ENCODE data around the gene FMO5.

DNA sequence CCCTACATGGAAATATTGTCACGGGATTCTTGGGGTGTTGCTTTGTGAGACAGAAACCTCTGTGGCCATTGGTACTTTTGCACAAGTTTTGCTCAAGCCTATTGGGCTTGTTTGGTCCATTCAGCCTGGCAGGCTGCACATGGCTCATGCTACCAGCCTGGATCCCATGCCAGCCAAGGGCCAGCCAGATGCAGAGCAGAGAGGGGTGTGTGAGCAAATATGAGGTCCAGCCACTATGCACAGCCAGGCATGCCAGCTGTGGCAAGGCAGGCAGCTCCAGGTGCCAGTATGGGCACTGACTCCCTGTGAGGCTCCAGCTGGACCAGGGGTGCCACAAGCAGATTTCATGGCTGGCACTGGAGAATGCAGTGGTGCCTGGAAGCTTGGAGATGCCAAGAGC is 10.7 kb upstream of the FMO5 start:
- TF ChIP-seq, protein P1, sequence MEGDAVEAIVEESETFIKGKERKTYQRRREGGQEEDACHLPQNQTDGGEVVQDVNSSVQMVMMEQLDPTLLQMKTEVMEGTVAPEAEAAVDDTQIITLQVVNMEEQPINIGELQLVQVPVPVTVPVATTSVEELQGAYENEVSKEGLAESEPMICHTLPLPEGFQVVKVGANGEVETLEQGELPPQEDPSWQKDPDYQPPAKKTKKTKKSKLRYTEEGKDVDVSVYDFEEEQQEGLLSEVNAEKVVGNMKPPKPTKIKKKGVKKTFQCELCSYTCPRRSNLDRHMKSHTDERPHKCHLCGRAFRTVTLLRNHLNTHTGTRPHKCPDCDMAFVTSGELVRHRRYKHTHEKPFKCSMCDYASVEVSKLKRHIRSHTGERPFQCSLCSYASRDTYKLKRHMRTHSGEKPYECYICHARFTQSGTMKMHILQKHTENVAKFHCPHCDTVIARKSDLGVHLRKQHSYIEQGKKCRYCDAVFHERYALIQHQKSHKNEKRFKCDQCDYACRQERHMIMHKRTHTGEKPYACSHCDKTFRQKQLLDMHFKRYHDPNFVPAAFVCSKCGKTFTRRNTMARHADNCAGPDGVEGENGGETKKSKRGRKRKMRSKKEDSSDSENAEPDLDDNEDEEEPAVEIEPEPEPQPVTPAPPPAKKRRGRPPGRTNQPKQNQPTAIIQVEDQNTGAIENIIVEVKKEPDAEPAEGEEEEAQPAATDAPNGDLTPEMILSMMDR (IDR thresholded peaks at IDR 0.05), result no peak
- TF ChIP-seq POLR2A (IDR thresholded peaks at IDR 0.05) (no peak), POLR2AphosphoS5 (IDR thresholded peaks at IDR 0.05) (no peak), EP300 (IDR thresholded peaks at IDR 0.05) (no peak)

Data from upper lobe of left lung (tissue), 4 donors.